GM12878 (cell line): ENCODE data around the gene TEX10. TPM values are rescaled to one million over a fixed set of nuclear protein-coding genes. Genes with fewer than 3 reads are reported as not detected.

Source experiments
- CBX3 ChIP-seq: fragments of 200-600 bp; sonication (generic); IDR thresholded peaks from 2 replicates; pipeline ENCODE4 v1.6.1; 2016; ENCODE audit warnings: low read depth, borderline replicate concordance
- EGR1 ChIP-seq, 2 experiments: IDR thresholded peaks; 1 replicate in 1 of 2; 2 replicates in 1 of 2; pipeline ENCODE4 v1.6.1; 2011 to 2012; ENCODE audit warnings: low read depth in 2 of 2, low read length in 2 of 2, borderline replicate concordance in 1 of 2, mild to moderate bottlenecking in 1 of 2, moderate library complexity in 1 of 2
- KLF5 ChIP-seq: fragments of 450-650 bp; IDR thresholded peaks from 2 replicates; pipeline ENCODE4 v1.6.1; 2014; ENCODE audit warnings: mild to moderate bottlenecking; ENCODE audit not compliant: partially characterized antibody
- NR2C1 ChIP-seq: fragments of 450-650 bp; IDR thresholded peaks from 2 replicates; pipeline ENCODE4 v1.6.1; 2017; ENCODE audit warnings: antibody characterized with exemption, mild to moderate bottlenecking, moderate library complexity
- NR2F1 ChIP-seq: fragments of 450-650 bp; conservative IDR thresholded peaks from 2 replicates; pipeline ENCODE4 v1.6.1; 2017; ENCODE audit warnings: mild to moderate bottlenecking
- PBX3 ChIP-seq: IDR thresholded peaks from 2 replicates; pipeline ENCODE4 v1.6.1; 2011; ENCODE audit warnings: mild to moderate bottlenecking, low read depth, low read length, moderate library complexity; ENCODE audit not compliant: insufficient replicate concordance
- SPI1 ChIP-seq: IDR thresholded peaks from 2 replicates; pipeline ENCODE4 v1.6.1; 2011; ENCODE audit warnings: low read depth, mild to moderate bottlenecking, low read length, moderate library complexity, borderline replicate concordance; ENCODE audit not compliant: insufficient read depth
- SREBF1 ChIP-seq: IDR thresholded peaks from 2 replicates; pipeline ENCODE4 v1.6.1; 2012; ENCODE audit warnings: mild to moderate bottlenecking, low read length
- polyA plus RNA-seq, 11 experiments: library from polyadenylated mRNA; depleted of rRNA in 4 of 11; unstranded in 6 of 11; stranded (reverse) in 5 of 11; fragments of >200 nt; fragmentation: Nextera tagmentation in 4 of 11; fragmentation: Illumina TruSeq in 1 of 11; extraction: Ambion mirVana in 4 of 11; extraction: Trizol in 1 of 11; gene quantifications; 1 replicate in 1 of 11; 2 replicates in 10 of 11; pipeline versions ENCODE4 v1.2.1 to v1.2.3, GENCODE V29; 2011 to 2016; ENCODE audit warnings: inconsistent platforms in 2 of 11, missing spikeins in 2 of 11, low read depth in 1 of 11
- total RNA-seq, 4 experiments: library from RNA; depleted of rRNA in 3 of 4; stranded (reverse); fragments of >200 nt in 3 of 4; fragmentation: Illumina TruSeq in 1 of 4; extraction: Trizol in 1 of 4; gene quantifications; 2 replicates each; pipeline versions ENCODE4 v1.2.1 to v1.2.3, GENCODE V29; 2013 to 2021
- TF ChIP-seq, protein P1 (sequence below): fragments of 450-650 bp; IDR thresholded peaks from 2 replicates; pipeline ENCODE4 v1.6.1; 2017; ENCODE audit warnings: mild to moderate bottlenecking, moderate library complexity
- TF ChIP-seq, protein P2 (sequence below): fragments of 450-650 bp; IDR thresholded peaks from 2 replicates; pipeline ENCODE4 v1.6.1; 2017; ENCODE audit warnings: antibody characterized with exemption, mild to moderate bottlenecking, moderate library complexity
- TF ChIP-seq, protein P3 (sequence below): IDR thresholded peaks from 2 replicates; pipeline ENCODE4 v1.6.1; 2011; ENCODE audit warnings: low read depth, mild to moderate bottlenecking, low read length, moderate library complexity, borderline replicate concordance; ENCODE audit errors: extremely low read depth
- TF ChIP-seq, protein P4 (sequence below): IDR thresholded peaks from 2 replicates; pipeline ENCODE4 v1.6.1; 2011; ENCODE audit warnings: borderline replicate concordance, low read depth, mild to moderate bottlenecking, moderate library complexity, low read length; ENCODE audit not compliant: insufficient read depth, poor library complexity, severe bottlenecking
- TF ChIP-seq, protein P5 (sequence below): fragments of 450-650 bp; formaldehyde crosslinking; IDR thresholded peaks from 2 replicates; pipeline ENCODE4 v1.4.0; 2020; ENCODE audit warnings: mild to moderate bottlenecking, moderate library complexity

The TEX10 gene
- total and polyA plus RNA-seq, 10 of the 15 experiments (the other 5 are each of a cell fraction or from before 2014, with no cell fraction given) = 17.4 to 46.6 (median 36.2) TPM

DNA sequence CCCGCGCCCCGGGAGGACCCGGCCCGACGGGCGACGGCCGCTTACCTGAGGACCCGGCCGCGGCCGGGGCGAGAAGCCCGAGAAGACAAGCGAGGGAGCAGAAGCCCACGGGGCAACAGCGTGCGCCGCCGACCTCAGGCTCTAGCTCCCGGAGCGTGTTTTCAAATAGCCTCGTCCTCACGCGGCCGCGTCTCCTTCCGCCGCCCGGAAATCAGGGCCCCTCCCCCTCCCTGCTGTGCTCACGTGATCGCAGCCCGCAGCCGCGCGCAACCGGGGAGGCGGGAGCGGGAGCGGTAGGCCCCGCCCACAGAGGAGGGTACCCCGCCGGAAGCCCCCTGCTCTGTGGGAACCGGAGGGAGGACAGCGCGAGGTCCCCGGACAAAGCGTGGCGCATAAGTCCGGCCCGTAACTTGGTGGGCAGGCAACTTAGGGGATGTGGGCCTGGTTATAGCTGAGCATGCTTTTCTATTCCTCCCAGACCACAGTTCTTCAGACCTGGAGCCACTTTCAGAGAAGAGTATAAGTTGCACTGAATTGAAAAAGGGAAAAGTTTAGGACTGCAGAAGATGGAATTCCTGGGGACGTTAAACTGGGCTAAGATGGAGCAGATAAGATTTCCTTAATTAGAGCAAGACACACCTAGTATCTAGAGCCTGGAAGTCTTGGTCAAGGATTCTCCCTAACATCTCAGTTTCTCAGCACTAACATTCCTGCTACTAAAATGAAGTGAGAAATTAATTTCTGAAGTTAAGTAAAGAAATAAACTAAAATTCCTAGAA, at the start of gene TEX10 (continued):
- TF ChIP-seq KLF5 (peak; percentile 46), NR2F1 (peak; percentile 37; the same call in 1 of the 2 replicates), SREBF1 (no peak), NR2C1 (no peak), SPI1 (no peak), EGR1 (IDR thresholded peaks at IDR 0.05; ENCODE audit: borderline replicate concordance in 1 of 2, low read depth in 2 of 2, low read length in 2 of 2) (peak in 1 of 2 experiments; percentile 10; a peak in 1 of 3 replicates), PBX3 (no peak), CBX3 (no peak)
- TF ChIP-seq, protein P1, sequence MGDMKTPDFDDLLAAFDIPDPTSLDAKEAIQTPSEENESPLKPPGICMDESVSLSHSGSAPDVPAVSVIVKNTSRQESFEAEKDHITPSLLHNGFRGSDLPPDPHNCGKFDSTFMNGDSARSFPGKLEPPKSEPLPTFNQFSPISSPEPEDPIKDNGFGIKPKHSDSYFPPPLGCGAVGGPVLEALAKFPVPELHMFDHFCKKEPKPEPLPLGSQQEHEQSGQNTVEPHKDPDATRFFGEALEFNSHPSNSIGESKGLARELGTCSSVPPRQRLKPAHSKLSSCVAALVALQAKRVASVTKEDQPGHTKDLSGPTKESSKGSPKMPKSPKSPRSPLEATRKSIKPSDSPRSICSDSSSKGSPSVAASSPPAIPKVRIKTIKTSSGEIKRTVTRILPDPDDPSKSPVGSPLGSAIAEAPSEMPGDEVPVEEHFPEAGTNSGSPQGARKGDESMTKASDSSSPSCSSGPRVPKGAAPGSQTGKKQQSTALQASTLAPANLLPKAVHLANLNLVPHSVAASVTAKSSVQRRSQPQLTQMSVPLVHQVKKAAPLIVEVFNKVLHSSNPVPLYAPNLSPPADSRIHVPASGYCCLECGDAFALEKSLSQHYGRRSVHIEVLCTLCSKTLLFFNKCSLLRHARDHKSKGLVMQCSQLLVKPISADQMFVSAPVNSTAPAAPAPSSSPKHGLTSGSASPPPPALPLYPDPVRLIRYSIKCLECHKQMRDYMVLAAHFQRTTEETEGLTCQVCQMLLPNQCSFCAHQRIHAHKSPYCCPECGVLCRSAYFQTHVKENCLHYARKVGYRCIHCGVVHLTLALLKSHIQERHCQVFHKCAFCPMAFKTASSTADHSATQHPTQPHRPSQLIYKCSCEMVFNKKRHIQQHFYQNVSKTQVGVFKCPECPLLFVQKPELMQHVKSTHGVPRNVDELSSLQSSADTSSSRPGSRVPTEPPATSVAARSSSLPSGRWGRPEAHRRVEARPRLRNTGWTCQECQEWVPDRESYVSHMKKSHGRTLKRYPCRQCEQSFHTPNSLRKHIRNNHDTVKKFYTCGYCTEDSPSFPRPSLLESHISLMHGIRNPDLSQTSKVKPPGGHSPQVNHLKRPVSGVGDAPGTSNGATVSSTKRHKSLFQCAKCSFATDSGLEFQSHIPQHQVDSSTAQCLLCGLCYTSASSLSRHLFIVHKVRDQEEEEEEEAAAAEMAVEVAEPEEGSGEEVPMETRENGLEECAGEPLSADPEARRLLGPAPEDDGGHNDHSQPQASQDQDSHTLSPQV = no peak
- TF ChIP-seq, protein P2, sequence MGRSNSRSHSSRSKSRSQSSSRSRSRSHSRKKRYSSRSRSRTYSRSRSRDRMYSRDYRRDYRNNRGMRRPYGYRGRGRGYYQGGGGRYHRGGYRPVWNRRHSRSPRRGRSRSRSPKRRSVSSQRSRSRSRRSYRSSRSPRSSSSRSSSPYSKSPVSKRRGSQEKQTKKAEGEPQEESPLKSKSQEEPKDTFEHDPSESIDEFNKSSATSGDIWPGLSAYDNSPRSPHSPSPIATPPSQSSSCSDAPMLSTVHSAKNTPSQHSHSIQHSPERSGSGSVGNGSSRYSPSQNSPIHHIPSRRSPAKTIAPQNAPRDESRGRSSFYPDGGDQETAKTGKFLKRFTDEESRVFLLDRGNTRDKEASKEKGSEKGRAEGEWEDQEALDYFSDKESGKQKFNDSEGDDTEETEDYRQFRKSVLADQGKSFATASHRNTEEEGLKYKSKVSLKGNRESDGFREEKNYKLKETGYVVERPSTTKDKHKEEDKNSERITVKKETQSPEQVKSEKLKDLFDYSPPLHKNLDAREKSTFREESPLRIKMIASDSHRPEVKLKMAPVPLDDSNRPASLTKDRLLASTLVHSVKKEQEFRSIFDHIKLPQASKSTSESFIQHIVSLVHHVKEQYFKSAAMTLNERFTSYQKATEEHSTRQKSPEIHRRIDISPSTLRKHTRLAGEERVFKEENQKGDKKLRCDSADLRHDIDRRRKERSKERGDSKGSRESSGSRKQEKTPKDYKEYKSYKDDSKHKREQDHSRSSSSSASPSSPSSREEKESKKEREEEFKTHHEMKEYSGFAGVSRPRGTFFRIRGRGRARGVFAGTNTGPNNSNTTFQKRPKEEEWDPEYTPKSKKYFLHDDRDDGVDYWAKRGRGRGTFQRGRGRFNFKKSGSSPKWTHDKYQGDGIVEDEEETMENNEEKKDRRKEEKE = no peak
- TF ChIP-seq, protein P3, sequence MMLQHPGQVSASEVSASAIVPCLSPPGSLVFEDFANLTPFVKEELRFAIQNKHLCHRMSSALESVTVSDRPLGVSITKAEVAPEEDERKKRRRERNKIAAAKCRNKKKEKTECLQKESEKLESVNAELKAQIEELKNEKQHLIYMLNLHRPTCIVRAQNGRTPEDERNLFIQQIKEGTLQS = peak; percentile 78; the same call in 1 of the 2 replicates
- TF ChIP-seq, protein P4, sequence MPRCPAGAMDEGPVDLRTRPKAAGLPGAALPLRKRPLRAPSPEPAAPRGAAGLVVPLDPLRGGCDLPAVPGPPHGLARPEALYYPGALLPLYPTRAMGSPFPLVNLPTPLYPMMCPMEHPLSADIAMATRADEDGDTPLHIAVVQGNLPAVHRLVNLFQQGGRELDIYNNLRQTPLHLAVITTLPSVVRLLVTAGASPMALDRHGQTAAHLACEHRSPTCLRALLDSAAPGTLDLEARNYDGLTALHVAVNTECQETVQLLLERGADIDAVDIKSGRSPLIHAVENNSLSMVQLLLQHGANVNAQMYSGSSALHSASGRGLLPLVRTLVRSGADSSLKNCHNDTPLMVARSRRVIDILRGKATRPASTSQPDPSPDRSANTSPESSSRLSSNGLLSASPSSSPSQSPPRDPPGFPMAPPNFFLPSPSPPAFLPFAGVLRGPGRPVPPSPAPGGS = no peak
- TF ChIP-seq, protein P5, sequence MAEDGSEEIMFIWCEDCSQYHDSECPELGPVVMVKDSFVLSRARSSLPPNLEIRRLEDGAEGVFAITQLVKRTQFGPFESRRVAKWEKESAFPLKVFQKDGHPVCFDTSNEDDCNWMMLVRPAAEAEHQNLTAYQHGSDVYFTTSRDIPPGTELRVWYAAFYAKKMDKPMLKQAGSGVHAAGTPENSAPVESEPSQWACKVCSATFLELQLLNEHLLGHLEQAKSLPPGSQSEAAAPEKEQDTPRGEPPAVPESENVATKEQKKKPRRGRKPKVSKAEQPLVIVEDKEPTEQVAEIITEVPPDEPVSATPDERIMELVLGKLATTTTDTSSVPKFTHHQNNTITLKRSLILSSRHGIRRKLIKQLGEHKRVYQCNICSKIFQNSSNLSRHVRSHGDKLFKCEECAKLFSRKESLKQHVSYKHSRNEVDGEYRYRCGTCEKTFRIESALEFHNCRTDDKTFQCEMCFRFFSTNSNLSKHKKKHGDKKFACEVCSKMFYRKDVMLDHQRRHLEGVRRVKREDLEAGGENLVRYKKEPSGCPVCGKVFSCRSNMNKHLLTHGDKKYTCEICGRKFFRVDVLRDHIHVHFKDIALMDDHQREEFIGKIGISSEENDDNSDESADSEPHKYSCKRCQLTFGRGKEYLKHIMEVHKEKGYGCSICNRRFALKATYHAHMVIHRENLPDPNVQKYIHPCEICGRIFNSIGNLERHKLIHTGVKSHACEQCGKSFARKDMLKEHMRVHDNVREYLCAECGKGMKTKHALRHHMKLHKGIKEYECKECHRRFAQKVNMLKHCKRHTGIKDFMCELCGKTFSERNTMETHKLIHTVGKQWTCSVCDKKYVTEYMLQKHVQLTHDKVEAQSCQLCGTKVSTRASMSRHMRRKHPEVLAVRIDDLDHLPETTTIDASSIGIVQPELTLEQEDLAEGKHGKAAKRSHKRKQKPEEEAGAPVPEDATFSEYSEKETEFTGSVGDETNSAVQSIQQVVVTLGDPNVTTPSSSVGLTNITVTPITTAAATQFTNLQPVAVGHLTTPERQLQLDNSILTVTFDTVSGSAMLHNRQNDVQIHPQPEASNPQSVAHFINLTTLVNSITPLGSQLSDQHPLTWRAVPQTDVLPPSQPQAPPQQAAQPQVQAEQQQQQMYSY (CRISPR knock-in tag) = no peak
